Calu3 (cell line): Measurements from ENCODE around the gene SLC17A9. TPM values are rescaled to one million over a fixed set of nuclear protein-coding genes. Genes with fewer than 3 reads are reported as not detected.
A peak's percentile ranks its signal among the peaks of the same experiment; 100 is the strongest.

Source experiments
- BruUV-seq: library from RNA; stranded (reverse); fragments of 400-500 nt; replicated peaks from 2 replicates; lab custom pipeline; 2021; lab: Mats Ljungman, UMichigan
- CTCF ChIA-PET: fragments of 300-600 bp; sonication (Branson Sonifier 250); formaldehyde crosslinking; loops from one replicate; lab custom pipeline; 2022; ENCODE audit warnings: antibody characterized with exemption; lab: Charles Lee
- DNase-seq: peaks from one replicate; pipeline ENCODE4 v3.0.0; 2022
- H3K27ac Mint-ChIP-seq: one replicate; pipeline ENCODE4 v1.8.0; 2022; ENCODE audit warnings: mixed read lengths; ENCODE audit not compliant: unreplicated experiment
- H3K27me3 Mint-ChIP-seq: one replicate; pipeline ENCODE4 v1.8.0; 2022; ENCODE audit warnings: mixed read lengths; ENCODE audit not compliant: unreplicated experiment
- H3K36me3 Mint-ChIP-seq: one replicate; pipeline ENCODE4 v1.8.0; 2022; ENCODE audit warnings: mild to moderate bottlenecking, moderate library complexity, mixed read lengths; ENCODE audit not compliant: insufficient read depth, unreplicated experiment
- H3K4me1 Mint-ChIP-seq: one replicate; pipeline ENCODE4 v1.8.0; 2022; ENCODE audit warnings: mild to moderate bottlenecking, low read depth, mixed read lengths; ENCODE audit not compliant: unreplicated experiment
- H3K4me3 Mint-ChIP-seq: one replicate; pipeline ENCODE4 v1.8.0; 2022; ENCODE audit warnings: mild to moderate bottlenecking, low read depth, moderate library complexity, mixed read lengths; ENCODE audit not compliant: unreplicated experiment
- H3K9me3 Mint-ChIP-seq: one replicate; pipeline ENCODE4 v1.8.0; 2022; ENCODE audit warnings: low read depth, mixed read lengths; ENCODE audit not compliant: unreplicated experiment
- CTCF ChIP-seq: fragments of 200-600 bp; IDR thresholded peaks from one replicate; pipeline ENCODE4 v1.8.0; 2022; ENCODE audit warnings: antibody characterized with exemption; ENCODE audit not compliant: unreplicated experiment
- intact Hi-C: fragments of 100-400 bp; cut with micrococcal nuclease; formaldehyde crosslinking; loops from one replicate; pipeline ENCODE4 v1.10.0; 2022; ENCODE audit not compliant: unreplicated experiment
- total RNA-seq: library from RNA; stranded (reverse); gene quantifications from 2 replicates; pipeline ENCODE4 v1.2.3, GENCODE V29; 2022

The SLC17A9 gene
- total RNA-seq, 1 experiment from 2014 or later = 12.0 TPM

- no peak overlapping the region for H3K27ac Mint-ChIP-seq
- CTCF ChIA-PET = no interaction called here
- intact Hi-C loops = no loop called here
- peaks cover 72% of the 10 kb centered on the region for H3K4me1 Mint-ChIP-seq
- DNase-seq = no peak
- no peaks in the 10 kb centered on the region for H3K27me3 Mint-ChIP-seq
- no TSS peak for BruUV-seq
- no peak overlapping the region for H3K4me3 Mint-ChIP-seq
- peaks cover 28% of the 10 kb centered on the region for H3K36me3 Mint-ChIP-seq
- H3K9me3 Mint-ChIP-seq = no peaks in the 10 kb centered on the region
- TF ChIP-seq CTCF = no peak
These were observed 34.4 kb upstream of the SLC17A9 start for GRCh38 chr20:62918147-62918546.

GRCh38 chr20:62918831-62919230 lies 33.7 kb upstream of the SLC17A9 start:
- CTCF ChIA-PET = no interaction called here
- H3K4me1 Mint-ChIP-seq = peaks cover 75% of the 10 kb centered on the region
- intact Hi-C loops = no loop called here
- no peaks in the 10 kb centered on the region for H3K27me3 Mint-ChIP-seq
- no peaks in the 10 kb centered on the region for H3K9me3 Mint-ChIP-seq
- no TSS peak for BruUV-seq
- H3K27ac Mint-ChIP-seq = no peak overlapping the region
- DNase-seq = no peak
- H3K4me3 Mint-ChIP-seq = no peak overlapping the region
- TF ChIP-seq CTCF = no peak
- H3K36me3 Mint-ChIP-seq = peaks cover 26% of the 10 kb centered on the region

GRCh38 chr20:62920039-62920645 lies 32.4 kb upstream of the SLC17A9 start:
- Mint-ChIP-seq H3K9me3 (no peaks in the 10 kb centered on the region), H3K36me3 (peaks cover 39% of the 10 kb centered on the region), H3K27me3 (no peaks in the 10 kb centered on the region), H3K4me1 (peaks cover 81% of the 10 kb centered on the region), H3K27ac (no peak overlapping the region), H3K4me3 (no peak overlapping the region)
- DNase-seq = no peak
- no TSS peak for BruUV-seq
- TF ChIP-seq CTCF = no peak
- intact Hi-C loops = no loop called here
- CTCF ChIA-PET = interaction anchor here (1.6 kb wide), 1 partner anchor 17 kb away, joined by 4 read pairs; no protein-coding TSS in a partner anchor

- CTCF ChIA-PET = interaction anchor here (1.2 to 1.6 kb wide), 3 partner anchors 13 to 16 kb away, joined by 3 to 4 read pairs (median 3); no protein-coding TSS in a partner anchor
- intact Hi-C loops = no loop called here
- Mint-ChIP-seq H3K9me3 (no peaks in the 10 kb centered on the region), H3K27ac (no peak overlapping the region), H3K4me3 (peak overlapping the region; percentile 44), H3K4me1 (peaks cover 70% of the 10 kb centered on the region), H3K27me3 (no peaks in the 10 kb centered on the region), H3K36me3 (peaks cover 49% of the 10 kb centered on the region)
- BruUV-seq = no TSS peak
- DNase-seq = peak; percentile 84
- TF ChIP-seq CTCF = peak; percentile 91
These were observed 31.3 kb upstream of the SLC17A9 start for GRCh38 chr20:62921119-62921687.
